Measurements from ENCODE around the gene ARHGEF12. TPM values are rescaled to one million over a fixed set of nuclear protein-coding genes. Genes with fewer than 3 reads are reported as not detected.

The ARHGEF12 gene
- total RNA-seq, 1 donor from 2014 or later = 71.9 TPM

DNA sequence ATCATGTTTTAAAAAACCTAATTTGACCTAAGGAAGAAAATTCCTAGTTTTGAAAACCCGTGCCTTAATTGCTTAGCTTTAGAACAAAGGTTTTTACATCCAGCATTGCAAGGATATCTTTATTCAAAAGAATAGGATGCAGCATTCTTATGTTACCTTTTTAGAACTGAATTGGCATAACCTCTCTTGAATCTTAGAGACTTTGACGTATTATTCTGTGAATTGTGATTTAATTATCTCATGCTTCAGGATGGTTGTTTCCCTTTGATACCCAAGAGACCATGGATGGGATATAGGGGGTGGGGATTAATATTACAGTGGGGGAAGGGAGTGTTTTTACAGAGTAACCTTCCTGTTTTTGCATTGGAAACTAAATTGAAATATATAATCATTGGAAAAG, 49.4 kb downstream of the ARHGEF12 start:
- no peak overlapping the region for H3K4me3 Mint-ChIP-seq (ENCODE audit: unreplicated experiment)
- no peak for DNase-seq (ENCODE audit: low spot score)
- H3K27me3 Mint-ChIP-seq (ENCODE audit: low read depth) = no peaks in the 10 kb centered on the region
- H3K4me1 Mint-ChIP-seq (ENCODE audit: low read depth) = peaks cover 70% of the 10 kb centered on the region
- TF ChIP-seq, protein P1, sequence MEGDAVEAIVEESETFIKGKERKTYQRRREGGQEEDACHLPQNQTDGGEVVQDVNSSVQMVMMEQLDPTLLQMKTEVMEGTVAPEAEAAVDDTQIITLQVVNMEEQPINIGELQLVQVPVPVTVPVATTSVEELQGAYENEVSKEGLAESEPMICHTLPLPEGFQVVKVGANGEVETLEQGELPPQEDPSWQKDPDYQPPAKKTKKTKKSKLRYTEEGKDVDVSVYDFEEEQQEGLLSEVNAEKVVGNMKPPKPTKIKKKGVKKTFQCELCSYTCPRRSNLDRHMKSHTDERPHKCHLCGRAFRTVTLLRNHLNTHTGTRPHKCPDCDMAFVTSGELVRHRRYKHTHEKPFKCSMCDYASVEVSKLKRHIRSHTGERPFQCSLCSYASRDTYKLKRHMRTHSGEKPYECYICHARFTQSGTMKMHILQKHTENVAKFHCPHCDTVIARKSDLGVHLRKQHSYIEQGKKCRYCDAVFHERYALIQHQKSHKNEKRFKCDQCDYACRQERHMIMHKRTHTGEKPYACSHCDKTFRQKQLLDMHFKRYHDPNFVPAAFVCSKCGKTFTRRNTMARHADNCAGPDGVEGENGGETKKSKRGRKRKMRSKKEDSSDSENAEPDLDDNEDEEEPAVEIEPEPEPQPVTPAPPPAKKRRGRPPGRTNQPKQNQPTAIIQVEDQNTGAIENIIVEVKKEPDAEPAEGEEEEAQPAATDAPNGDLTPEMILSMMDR (IDR thresholded peaks at IDR 0.05) = no peak
- peaks cover 2% of the 10 kb centered on the region for H3K36me3 Mint-ChIP-seq (ENCODE audit: low read depth)
- H3K27ac Mint-ChIP-seq (ENCODE audit: unreplicated experiment) = peak overlapping the region; percentile 39
- H3K9me3 Mint-ChIP-seq (ENCODE audit: low read depth) = peaks cover 5% of the 10 kb centered on the region

DNA sequence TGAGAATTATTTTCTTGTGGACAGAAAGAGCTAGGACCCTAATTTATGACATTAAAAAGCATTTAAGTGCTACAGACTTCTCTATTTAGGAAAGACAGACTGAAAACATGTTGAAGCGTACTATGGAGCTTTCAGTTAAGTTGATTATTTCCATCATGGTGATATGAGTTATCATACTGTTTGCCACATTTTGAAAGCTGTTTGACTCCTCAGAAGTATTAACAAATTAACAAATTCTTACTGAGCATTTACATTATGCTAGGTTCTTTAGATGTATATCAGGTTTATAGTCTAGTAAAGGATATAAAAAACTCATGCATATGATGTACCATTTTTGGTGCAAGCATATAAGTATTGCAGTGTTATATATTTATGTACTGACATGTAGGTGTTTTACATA, 50.1 kb downstream of the ARHGEF12 start:
- Mint-ChIP-seq H3K4me1 (ENCODE audit: low read depth) (peaks cover 68% of the 10 kb centered on the region), H3K36me3 (ENCODE audit: low read depth) (peaks cover 2% of the 10 kb centered on the region), H3K4me3 (ENCODE audit: unreplicated experiment) (no peak overlapping the region), H3K27me3 (ENCODE audit: low read depth) (no peaks in the 10 kb centered on the region), H3K9me3 (ENCODE audit: low read depth) (peaks cover 5% of the 10 kb centered on the region), H3K27ac (ENCODE audit: unreplicated experiment) (no peak overlapping the region)
- DNase-seq (ENCODE audit: low spot score) = no peak
- TF ChIP-seq, protein P1 (IDR thresholded peaks at IDR 0.05) = no peak

DNA sequence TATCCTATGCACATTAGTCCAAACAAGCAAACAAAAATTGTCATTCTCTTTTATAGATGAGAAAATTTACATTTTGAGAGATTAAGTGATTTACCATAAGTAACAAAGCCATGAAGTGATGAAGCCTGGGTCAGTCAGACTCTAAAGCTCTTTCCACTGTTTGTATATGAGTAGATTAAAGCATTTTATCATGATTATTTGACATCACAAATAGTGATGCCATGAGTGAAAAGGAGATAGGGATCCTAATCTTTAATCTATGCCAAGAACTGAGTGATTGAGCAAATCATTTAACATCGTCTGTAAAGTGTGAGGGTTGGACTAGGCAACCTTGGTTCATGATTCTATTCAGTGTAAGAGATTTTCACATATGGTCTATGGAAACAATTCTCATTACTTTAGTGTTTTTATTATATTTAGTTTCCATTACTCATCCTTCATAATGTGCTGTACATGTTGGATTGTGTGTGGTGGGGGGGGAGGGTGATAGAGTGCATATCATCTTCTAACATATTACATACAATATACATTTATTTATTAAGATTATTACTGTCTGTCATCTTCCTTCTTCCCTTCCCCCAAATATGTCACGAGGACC, 50.7 kb downstream of the ARHGEF12 start:
- peaks cover 5% of the 10 kb centered on the region for H3K9me3 Mint-ChIP-seq (ENCODE audit: low read depth)
- H3K4me1 Mint-ChIP-seq (ENCODE audit: low read depth) = peaks cover 68% of the 10 kb centered on the region
- H3K27me3 Mint-ChIP-seq (ENCODE audit: low read depth) = no peaks in the 10 kb centered on the region
- no peak for DNase-seq (ENCODE audit: low spot score)
- H3K4me3 Mint-ChIP-seq (ENCODE audit: unreplicated experiment) = no peak overlapping the region
- TF ChIP-seq, protein P1 (IDR thresholded peaks at IDR 0.05) = no peak
- H3K27ac Mint-ChIP-seq (ENCODE audit: unreplicated experiment) = no peak overlapping the region
- H3K36me3 Mint-ChIP-seq (ENCODE audit: low read depth) = peaks cover 2% of the 10 kb centered on the region

DNA sequence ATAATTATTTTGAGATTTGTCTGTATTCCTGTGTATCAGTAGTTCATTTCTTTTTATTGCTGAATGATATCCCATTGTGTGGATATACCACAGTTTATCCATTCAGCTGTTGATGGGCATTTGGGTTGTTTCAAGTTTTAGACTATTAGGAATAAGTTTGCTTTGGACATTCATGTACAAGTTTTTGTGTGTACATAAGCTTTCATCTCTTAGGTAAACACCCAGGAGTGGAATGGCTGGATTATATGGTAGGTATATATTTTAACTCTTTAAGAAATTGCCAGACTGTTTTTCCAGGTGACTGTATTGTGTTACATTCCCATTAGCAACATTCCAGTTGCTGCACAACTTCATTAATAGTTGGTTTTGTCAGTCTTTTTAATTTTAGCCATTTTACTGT, 52.0 kb downstream of the ARHGEF12 start:
- Mint-ChIP-seq H3K4me3 (ENCODE audit: unreplicated experiment) (no peak overlapping the region), H3K9me3 (ENCODE audit: low read depth) (peaks cover 5% of the 10 kb centered on the region), H3K4me1 (ENCODE audit: low read depth) (peaks cover 71% of the 10 kb centered on the region), H3K27ac (ENCODE audit: unreplicated experiment) (no peak overlapping the region), H3K36me3 (ENCODE audit: low read depth) (peaks cover 2% of the 10 kb centered on the region), H3K27me3 (ENCODE audit: low read depth) (no peaks in the 10 kb centered on the region)
- DNase-seq (ENCODE audit: low spot score) = no peak
- TF ChIP-seq, protein P1 (IDR thresholded peaks at IDR 0.05) = no peak

DNA sequence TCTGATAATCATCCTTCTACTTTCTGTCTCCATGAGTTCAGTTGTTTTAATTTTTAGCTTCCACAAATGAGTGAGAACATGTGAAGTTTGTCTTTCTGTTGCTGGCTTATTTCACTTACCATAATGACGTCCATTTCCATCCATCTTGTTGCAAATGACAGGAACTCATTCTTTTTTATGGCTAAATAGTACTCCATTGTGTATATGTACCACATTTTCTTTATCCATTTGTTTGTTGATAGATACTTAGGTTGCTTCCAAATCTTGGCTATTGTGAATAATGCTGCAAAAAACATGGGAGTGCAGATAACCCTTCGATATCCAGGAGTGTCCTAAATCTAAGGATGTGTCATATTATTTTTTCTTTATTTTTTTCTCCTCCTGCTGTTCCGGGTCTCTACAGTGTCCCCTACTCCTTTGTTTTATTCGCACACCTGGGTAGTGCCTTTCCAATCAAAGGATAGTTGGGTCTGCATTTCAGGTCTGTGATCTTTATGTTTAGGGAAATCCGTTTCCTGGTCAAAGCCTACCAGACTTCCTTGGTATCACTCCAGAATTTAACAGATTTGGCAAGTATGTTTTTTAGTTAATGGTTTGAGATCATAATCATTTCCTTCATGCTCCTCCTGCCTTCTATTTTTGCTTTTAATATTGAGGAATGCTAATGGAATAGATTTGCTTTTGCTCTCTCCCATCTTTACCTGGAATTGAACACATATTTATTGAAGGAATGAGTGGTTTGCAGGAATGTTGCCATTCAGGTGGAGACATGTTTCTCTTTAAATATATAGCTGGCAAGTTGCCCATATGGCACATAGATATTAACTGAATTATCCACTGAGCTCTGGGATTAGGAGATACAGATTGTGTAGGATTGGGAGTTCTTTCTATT, 53.7 kb downstream of the ARHGEF12 start:
- TF ChIP-seq, protein P1 (IDR thresholded peaks at IDR 0.05) = no peak
- Mint-ChIP-seq H3K4me3 (ENCODE audit: unreplicated experiment) (no peak overlapping the region), H3K27me3 (ENCODE audit: low read depth) (no peaks in the 10 kb centered on the region), H3K36me3 (ENCODE audit: low read depth) (peaks cover 2% of the 10 kb centered on the region), H3K9me3 (ENCODE audit: low read depth) (peaks cover 5% of the 10 kb centered on the region), H3K27ac (ENCODE audit: unreplicated experiment) (no peak overlapping the region), H3K4me1 (ENCODE audit: low read depth) (peaks cover 61% of the 10 kb centered on the region)
- DNase-seq (ENCODE audit: low spot score) = no peak

All from chondrocyte (in vitro differentiated cells).